HG02852 (cell line): ENCODE measurements around the gene DHX36.

Experiments used
- ATAC-seq: cut with Tn5 transposase; IDR thresholded peaks from one replicate; pipeline ENCODE4 v1.9.1; 2021; ENCODE audit warnings: mild to moderate bottlenecking, moderate library complexity; ENCODE audit not compliant: unreplicated experiment

The DHX36 gene, protein sequence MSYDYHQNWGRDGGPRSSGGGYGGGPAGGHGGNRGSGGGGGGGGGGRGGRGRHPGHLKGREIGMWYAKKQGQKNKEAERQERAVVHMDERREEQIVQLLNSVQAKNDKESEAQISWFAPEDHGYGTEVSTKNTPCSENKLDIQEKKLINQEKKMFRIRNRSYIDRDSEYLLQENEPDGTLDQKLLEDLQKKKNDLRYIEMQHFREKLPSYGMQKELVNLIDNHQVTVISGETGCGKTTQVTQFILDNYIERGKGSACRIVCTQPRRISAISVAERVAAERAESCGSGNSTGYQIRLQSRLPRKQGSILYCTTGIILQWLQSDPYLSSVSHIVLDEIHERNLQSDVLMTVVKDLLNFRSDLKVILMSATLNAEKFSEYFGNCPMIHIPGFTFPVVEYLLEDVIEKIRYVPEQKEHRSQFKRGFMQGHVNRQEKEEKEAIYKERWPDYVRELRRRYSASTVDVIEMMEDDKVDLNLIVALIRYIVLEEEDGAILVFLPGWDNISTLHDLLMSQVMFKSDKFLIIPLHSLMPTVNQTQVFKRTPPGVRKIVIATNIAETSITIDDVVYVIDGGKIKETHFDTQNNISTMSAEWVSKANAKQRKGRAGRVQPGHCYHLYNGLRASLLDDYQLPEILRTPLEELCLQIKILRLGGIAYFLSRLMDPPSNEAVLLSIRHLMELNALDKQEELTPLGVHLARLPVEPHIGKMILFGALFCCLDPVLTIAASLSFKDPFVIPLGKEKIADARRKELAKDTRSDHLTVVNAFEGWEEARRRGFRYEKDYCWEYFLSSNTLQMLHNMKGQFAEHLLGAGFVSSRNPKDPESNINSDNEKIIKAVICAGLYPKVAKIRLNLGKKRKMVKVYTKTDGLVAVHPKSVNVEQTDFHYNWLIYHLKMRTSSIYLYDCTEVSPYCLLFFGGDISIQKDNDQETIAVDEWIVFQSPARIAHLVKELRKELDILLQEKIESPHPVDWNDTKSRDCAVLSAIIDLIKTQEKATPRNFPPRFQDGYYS

DNA sequence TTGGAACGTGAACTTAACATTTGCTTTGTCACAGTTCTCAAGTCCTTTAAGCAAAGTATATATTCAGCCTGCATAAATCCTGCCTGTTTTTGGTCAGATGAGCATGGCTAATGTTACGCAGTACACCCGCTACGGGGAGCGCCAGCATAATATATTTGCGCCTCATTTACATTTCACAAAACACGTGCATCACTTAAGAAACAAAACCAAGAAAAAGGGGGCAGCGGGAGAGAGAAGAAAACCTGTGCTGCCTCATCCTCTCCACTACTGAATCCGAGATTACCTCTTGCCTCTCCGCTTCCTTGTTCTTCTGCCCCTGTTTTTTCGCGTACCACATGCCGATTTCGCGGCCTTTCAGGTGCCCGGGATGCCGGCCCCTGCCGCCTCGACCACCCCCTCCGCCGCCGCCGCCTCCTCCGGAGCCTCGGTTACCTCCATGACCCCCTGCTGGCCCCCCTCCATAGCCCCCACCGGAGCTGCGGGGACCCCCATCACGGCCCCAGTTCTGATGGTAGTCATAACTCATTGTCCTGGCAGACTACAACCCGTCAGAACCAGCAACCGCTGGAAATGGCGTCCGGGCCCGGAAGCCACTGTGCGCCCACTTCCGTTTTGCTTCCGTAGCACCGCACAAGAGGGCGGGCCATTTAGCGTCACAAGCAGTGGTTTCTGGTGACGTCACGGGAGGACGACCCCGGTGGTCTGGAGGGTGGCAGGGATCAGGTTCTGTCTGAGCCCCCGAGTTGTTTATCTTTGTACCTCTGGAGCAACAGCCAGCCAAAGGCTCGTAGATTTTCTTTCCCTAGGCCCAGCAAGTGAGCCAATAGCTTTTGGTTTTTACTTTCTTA is at the start of gene DHX36:
Gene DHX36, minus strand, starts transcription at position 597 of the 848 bp plus-strand sequence. Its CDS starts 71 bp downstream, at position 526.
- ATAC-seq = peak; percentile 95

DNA sequence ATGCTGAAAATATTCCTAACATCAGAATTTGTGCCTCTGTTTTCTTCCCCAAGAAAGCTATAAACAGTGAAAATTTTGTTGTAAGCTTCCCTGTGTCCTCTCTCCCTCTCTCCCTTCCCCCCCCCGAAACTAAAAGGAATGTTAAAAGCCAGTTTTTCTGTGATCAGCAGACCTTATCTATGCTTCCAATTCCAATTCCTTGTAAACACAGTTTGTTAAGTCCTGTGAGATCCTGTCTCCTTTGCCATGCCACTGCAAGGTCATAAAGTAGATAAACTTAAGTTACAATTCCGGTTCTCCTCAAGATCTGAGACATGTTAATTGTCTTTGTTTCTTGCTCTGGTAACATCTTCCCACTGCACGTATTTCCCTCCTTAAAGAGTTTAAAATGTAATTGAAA is 42.9 kb upstream of the DHX36 start:
- no peak for ATAC-seq

DNA sequence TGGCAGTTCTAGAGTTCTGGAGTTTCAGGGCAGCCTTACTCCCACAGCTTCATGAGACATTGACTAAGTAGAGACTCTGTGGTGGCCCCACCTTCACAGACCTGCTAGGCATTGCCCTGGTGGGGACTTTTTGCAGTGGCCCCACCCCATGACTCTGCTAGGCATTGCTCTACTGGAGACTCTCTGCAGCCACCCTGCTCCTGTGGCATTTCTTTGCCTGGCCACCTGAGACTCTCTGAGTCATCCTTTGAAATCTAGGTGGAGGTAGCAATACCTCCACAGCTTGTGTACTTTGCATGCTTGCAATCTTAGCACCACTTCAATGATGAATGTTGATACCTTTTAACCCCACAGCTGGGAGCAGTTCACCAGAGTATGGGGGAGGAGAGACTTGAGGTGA is 40.6 kb upstream of the DHX36 start:
- no peak for ATAC-seq

DNA sequence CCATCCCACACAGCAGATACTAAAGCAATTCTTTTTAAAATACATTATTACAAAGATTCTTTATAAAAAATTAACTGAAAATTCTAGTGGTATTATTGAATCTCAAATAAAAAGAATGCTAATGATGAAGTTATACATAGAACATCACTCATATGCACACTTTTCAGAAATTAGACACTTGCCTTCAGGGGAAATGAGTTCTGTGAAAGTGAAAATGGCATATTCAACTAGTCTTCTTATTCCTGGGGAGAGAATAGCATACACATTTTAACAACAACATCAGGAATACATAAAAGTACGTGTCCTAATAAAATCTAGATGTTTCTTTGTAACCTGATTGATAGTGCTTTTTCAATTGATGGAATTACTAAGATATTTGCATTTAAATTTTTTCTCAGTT is 36.8 kb upstream of the DHX36 start:
- ATAC-seq = no peak

DNA sequence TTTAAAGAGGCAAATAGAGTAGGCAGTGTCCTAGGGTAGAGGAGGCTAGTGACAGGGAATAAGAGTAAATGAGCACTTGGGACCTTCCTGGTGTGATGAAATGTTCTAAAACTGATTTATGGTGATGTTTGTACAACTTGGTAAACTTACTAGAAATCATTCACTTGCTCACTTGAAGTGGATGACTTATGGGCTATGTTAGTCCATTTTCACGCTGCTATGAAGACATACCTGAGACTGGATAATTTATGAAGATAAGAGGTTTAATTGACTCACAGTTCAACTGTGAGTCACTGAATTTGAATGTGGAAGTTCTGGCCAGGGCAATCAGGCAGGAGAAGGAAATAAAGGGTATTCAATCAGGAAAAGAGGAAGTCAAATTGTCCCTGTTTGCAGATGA is 31.7 kb upstream of the DHX36 start:
- ATAC-seq = no peak

DNA sequence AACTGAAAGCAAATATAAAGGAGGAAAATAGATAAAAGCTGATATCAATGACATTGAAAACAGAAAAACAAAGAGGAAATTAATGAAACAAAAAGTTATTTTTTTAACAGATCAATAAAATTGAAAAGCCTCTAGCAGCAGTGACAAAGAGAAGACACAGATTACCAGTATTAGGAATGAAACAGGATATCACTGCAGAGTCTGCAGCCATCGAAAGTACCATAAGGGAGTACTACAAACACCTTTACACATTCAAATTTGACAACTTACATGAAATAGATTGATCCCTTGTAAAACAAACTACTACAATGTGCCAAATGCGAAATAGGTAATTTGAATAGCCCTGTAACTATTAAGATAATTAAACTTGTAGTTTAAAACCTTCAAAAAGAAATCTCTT is 24.9 kb upstream of the DHX36 start:
- no peak for ATAC-seq

DNA sequence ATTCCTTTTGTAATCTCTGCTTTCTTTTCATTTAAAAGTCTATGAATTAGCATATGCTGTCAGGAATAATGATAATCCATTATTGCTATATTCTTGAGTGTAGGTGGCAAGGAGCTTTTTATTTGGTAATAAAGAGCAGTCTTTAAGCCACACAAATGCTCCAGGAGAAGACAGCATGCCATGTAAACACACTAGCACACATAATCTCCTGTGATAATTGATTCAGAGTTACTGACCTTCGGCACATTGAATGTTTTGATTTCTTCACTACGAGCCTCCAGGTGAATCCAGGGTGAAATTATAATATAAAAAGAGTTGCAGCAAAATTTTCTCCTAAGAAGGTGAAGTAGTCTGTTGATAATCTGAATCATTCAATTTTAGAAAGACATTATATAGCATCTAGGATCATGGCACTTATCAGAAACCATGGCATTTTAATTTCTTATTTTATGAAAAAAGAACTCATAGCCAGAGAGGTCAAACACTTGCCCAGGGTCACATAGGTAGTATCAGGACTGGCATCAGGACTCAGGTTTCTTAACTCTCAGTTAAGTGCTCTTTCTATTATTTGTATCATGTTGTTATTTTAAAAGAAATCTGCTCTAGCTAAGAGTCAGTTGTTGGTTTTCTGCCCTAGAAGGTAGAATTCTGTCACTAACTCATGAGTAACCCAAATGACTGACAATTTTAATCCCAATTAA is 21.3 kb upstream of the DHX36 start:
- no peak for ATAC-seq

DNA sequence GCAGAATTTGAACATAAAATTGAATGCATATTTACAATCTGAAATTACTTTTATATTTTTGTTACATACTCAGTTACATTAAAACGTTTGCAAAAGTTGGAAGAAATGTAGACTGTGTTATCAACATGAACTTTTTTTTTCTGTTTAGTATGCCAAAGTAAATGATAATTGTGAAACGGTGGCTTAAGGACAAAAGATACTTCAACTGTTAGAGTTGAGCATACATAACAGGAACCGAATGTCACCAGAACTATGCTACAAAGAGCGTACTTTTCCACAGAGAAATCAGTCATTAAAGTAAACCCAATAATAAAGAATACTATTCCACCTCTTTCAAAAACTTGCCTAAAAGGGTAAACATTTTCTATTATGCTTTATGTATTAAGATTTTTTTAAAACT is 14.3 kb upstream of the DHX36 start:
- ATAC-seq = no peak

DNA sequence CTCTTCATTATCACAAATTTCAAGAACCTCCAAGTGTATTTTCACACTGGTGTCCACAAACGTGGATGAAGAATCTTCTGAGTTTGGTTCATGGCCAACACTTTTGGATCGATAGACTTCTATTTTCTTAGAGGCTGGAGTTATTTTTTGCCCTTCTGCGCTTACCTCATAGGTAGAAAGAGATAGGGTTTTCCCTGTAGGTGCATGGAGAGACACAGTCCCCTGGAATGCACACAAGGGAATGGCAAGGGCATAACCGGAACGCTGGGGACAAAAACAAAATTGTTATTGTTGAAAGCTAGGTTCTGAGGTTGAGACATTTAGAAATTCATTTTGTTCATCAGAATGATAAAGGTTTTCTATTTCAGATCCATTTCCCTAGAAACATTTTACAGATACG is 13.7 kb upstream of the DHX36 start:
- ATAC-seq = no peak

DNA sequence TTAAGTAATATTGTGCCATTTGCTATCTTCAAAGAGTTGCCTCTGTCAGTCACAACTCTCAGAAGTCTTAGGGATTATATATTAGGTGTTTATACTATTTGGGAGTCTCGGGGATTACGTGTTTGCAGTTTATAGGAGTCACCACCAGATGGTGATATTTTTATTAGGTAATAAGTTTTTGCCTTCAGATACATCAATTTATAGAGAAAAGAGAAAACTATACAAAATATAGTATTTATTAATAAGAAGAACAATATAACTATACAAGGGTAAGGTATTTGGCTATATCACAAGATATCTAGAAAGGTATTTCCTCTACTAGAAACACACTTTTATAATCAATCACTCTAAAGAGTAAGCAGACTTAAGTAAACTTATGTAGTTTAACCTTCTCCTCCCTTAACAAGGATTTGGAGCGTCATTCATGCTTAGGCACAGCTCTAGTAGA is 10.7 kb upstream of the DHX36 start:
- no peak for ATAC-seq

DNA sequence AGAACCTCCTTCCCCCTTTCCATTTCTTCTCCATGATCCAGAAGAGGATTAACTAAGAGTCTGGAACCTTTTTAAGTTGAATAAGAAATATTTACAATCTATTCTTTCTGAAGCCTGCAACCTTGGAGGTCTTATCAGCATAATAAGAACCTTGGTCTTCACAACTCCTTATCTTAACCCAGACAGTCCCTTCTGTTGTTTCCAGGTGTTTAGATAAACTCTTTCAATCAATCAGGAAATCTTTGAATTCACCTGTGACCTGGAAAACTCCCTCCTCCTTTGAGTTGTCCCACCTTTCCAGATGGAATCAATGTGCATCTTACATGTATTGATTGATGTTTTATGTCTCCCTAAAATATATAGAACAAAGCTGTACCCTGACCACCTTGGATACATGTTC is 3.6 kb upstream of the DHX36 start:
- no peak for ATAC-seq

DNA sequence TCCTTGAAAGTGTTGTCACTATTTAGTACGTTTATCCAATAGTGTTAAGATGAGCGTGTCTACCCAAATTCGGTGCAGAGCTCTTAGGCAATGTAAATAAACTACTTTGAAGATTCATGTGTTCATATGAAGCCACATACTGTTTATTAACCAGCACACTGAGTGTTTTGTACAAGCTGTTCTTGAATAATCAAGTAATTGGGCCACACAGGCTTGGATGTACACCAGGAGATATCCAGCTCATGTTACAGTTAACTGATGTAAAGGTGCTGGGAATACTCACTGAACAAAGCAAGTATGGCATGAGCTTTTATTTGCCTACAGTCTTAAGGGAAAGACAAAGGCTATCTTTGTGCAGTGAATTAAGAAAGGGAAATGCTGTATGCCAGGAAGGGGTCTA is 632 bp upstream of the DHX36 start:
- ATAC-seq = no peak

DNA sequence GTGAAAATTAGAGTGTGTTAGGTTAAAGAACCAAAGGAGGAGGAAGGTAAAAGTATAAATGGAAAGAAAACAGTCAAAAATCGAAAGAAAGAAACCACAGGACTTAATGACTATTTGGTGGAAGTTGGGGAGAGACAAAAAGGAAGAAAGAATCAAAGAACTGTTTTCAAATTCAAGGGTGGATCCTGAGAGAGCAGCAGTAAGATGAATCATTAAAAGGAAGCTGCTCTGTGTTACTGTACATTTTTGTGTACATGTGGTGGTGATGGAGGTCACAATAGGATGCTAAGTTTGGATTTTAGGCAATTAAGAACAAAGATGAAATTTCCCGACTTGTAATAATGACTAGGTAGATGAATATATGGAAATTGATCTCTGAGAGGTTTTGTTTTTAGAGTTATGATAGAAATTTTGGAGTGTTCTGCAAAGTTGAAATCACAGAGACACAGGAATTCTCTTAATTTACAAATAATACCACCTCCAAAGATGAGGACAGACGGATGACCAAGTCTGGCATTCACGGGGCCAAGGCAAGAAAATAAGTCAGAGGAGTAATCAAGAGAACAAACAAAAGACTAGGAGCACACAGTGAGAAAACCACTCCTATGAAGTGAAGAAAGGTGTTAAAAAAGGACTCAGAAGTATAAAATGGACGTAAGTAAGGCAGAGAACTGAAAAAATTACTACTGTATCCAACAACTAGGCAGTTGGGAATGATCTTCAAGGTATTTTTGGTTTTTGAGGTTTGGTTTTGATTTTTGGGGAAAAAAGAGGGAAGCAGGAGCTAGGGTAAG is 7.1 kb downstream of the DHX36 start:
- ATAC-seq = no peak

DNA sequence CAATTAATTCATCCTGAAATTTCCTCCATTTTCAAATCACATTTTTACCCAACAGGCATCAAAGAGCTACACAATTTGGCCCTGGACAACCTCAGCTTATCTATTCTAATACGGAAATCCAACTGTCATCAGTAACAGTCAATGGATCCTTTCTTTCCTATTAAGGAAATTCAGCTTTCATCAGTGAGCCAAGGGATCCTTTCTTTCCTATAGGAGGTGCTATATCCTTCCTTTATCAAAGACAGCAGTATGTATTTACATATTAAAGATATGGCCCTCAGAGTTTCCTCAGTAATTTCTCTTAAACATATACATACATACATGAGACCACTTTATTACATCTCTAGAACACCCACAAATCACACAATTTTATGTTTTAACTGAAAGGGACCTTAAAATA is 10.1 kb downstream of the DHX36 start:
- ATAC-seq = no peak

DNA sequence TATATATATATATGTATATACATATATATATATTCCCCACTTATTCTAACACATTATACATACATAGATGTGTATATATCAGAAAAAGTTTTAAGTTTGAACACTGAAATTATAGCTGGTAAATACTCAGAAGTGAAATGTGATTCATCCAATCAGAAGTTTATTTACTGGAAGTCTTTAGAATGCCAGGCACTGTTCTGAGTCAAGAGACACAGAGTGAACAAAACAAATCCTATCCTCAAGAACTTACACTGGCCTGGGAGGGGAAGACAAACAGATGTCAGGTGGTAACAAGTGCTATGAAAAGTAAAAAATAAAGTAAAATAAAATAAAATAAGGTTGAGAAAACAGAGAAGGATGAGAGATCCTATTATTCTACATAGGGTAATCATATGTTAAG is 13.4 kb downstream of the DHX36 start:
- ATAC-seq = no peak

DNA sequence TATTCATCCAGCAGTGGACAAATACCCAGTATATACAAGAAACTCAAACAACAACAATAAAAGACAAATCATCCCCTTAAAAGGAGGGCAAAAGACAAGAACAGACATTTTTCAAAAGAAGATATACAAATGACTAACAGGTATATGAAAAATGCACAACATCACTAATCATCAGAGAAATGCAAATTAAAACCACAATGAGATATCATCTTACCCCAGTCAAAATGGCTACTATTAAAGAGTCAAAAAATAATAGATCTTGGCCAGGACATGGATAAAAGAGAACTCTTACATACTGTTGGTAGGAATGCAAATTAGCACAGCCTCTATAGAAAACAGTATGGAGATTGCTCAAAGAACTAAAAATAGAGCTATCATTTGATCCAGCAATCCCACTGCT is 16.9 kb downstream of the DHX36 start:
- ATAC-seq = no peak

DNA sequence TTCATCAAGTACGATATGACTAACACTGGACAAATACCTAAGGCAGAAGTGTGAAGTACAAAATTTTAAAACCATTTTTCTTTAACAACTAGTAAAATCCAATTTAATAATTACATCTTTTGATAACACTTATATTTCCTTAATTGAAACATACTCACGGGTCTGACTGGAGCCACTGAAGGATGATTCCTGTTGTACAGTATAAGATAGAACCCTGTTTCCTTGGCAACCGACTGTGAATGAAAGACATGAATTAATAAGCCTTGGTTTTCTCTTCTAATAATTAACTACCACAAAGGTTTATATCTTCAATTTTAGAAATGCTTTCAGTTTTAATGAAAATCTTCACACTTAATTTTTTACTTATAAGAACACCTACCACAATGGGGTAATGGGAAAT is 19.4 kb downstream of the DHX36 start:
- no peak for ATAC-seq

DNA sequence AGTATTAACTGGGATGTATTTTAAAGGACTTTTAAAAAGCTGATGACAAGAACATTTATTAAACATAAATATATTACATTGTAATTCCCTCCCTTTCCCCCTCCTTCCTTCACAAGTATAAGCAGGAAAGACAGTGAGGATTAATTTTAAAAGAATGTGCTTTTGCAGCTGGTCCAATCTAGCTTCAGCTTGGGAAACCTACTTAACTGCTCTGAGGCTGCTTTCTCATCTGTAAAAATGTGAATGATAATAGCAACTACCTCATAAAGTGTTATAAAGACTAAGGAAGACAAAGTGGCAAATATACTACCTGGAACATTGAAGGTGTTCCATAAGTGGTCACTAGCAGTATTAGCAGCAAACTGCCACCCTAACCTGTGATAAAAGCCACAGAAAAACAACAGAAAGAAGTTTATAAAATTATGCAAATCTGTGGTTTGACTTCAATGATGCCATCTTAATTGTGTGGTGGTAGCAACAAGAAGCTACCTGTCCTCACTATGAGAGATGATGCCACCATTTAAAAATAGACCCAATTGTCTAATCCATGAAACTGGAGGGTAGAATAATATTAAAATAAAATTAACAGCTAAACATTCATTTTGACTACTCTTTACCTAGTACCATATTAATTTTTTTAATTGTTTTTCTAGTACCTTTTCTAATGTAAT is 20.0 kb downstream of the DHX36 start:
- ATAC-seq = no peak

DNA sequence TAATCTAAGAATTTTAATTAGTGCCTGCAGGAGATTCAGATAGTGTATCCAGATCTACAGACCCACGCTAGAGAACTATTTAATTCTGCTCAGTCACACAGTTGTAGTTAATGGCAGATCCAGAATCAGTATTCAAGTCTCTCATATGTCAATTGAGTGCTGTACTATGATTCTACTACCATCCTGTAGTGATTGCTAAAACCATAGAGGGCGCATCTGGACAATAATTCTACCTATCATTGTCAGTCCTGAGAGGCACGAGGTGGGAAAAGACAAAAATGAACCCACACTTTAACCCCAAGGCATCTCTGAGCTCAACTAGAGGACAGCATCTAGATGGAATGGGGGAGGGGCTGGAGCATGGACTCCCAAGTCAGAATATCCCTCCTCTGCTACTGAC is 22.7 kb downstream of the DHX36 start:
- ATAC-seq = no peak
